ENCODE data around the gene SHISAL1. TPM values are rescaled to one million over a fixed set of nuclear protein-coding genes. Genes with fewer than 3 reads are reported as not detected.

The SHISAL1 gene
- total RNA-seq, 1 experiment from 2014 or later: 2.9 TPM

DNA sequence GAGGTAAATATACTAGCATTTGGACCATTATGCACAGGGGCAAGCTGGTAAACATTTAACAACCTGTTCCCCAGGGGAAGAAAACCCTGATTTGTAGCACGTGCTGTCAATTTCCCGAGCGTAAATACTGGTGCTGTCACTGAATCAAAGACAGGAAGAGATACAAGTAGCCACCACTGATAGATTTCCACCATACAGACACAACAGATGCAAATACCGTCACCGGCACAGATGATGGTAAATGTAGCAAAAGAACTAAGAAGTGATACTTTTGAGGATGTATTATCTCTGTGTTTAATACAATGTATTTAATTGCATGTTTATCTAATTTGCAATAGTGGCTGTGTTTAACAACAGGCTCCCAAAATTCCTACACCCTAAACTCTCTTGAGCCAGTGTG is 39.6 kb downstream of the SHISAL1 start:
- H4K20me1 ChIP-seq (ENCODE audit: control insufficient read depth, insufficient read depth, insufficient read length): no peaks in the 10 kb centered on the region
- H2BK15ac ChIP-seq (ENCODE audit: low read depth, low read length): no peak overlapping the region
- H3K9me3 Mint-ChIP-seq: no peaks in the 10 kb centered on the region
- H4K5ac ChIP-seq (ENCODE audit: insufficient read length, low read depth, low read length): no peak overlapping the region
- 0 out of 2 replicates have a peak, but pooled peaks cover 2% of the 10 kb centered on the region for H3K4me1 ChIP-seq (ENCODE audit: insufficient read depth, low read length)
- no peak overlapping the region for H3K27ac Mint-ChIP-seq
- H3K79me1 ChIP-seq (ENCODE audit: insufficient read depth, low read depth, low read length, poor library complexity, severe bottlenecking): no peaks in the 10 kb centered on the region
- H3K4ac ChIP-seq (ENCODE audit: low read depth, low read length): no peak overlapping the region
- no peak overlapping the region for H2AK5ac ChIP-seq (ENCODE audit: insufficient read length, low read length)
- H3K79me2 ChIP-seq (ENCODE audit: insufficient read depth, low read length): no peaks in the 10 kb centered on the region
- H3K27ac ChIP-seq (ENCODE audit: insufficient read length, low read depth, low read length): no peak overlapping the region
- no peak overlapping the region for H2BK20ac ChIP-seq (ENCODE audit: low read depth, low read length, poor library complexity, severe bottlenecking)
- H2BK12ac ChIP-seq (ENCODE audit: insufficient read length, low read depth, low read length): no peak overlapping the region
- no peak for DNase-seq
- no peak overlapping the region for H3K9ac ChIP-seq (ENCODE audit: extremely low read depth, insufficient read length, low read length)
- no peak overlapping the region for H4K8ac ChIP-seq (replicated peaks; ENCODE audit: insufficient read length, low read depth, low read length)
- H3K18ac ChIP-seq (ENCODE audit: insufficient read length, low read depth, low read length): no peak overlapping the region
- H3K14ac ChIP-seq (ENCODE audit: insufficient read depth, low read length): no peak overlapping the region
- H3K4me3 Mint-ChIP-seq: no peak overlapping the region
- WGBS (ENCODE audit: extremely low coverage, insufficient read length, low lambda C conversion rate): no CpG with 5 or more reads among the region's 5 CpGs
- no peaks in the 10 kb centered on the region for H3K36me3 Mint-ChIP-seq (ENCODE audit: insufficient read depth in 1 of 3, low read depth in 3 of 3)
- H2BK120ac ChIP-seq (ENCODE audit: low read depth, low read length, poor library complexity, severe bottlenecking): no peak overlapping the region
- H3K27me3 Mint-ChIP-seq (ENCODE audit: low read depth): peaks cover 7% of the 10 kb centered on the region; the same call in 1 of the 2 replicates
- no peak overlapping the region for H2AFZ ChIP-seq (ENCODE audit: low read length)
- no peak for TF ChIP-seq CTCF (conservative IDR thresholded peaks at IDR 0.05)
- H3K27me3 ChIP-seq (ENCODE audit: insufficient read depth, low read length): no peaks in the 10 kb centered on the region
- H2BK5ac ChIP-seq (ENCODE audit: insufficient read length, low read length): no peak overlapping the region
- H3K23me2 ChIP-seq (ENCODE audit: insufficient read length, low read depth, low read length, poor library complexity, severe bottlenecking): no peaks in the 10 kb centered on the region
- peaks cover 30 to 36% of the 10 kb centered on the region in 2 experiments for H3K4me1 Mint-ChIP-seq
- H3K9me3 ChIP-seq (ENCODE audit: control insufficient read depth, low read depth, low read length): no peaks in the 10 kb centered on the region
- H3K23ac ChIP-seq (ENCODE audit: insufficient read length, low read depth, low read length): no peak overlapping the region
- H3K4me2 ChIP-seq (ENCODE audit: insufficient read depth, insufficient read length, low read length): no peak overlapping the region
- H3T11ph ChIP-seq (ENCODE audit: low read length): no peak overlapping the region
- no peak overlapping the region for H3K56ac ChIP-seq (ENCODE audit: insufficient read length, low read depth, low read length)
- no peak overlapping the region for H4K91ac ChIP-seq (ENCODE audit: insufficient read length, low read depth, low read length)
